Neural crest cell (in vitro differentiated cells): ENCODE data around the gene ELOVL6. TPM values are rescaled to one million over a fixed set of nuclear protein-coding genes. Genes with fewer than 3 reads are reported as not detected.
A peak's percentile ranks its signal among the peaks of the same experiment; 100 is the strongest.

Experiments
- DNase-seq: peaks from one replicate; pipeline ENCODE4 v3.0.0; 2021; ENCODE audit warnings: low read depth, mixed read lengths, low spot score
- H3K27ac Mint-ChIP-seq: one replicate; pipeline ENCODE4 v1.8.0; 2021; ENCODE audit warnings: mild to moderate bottlenecking, mixed read lengths; ENCODE audit not compliant: unreplicated experiment
- H3K27me3 Mint-ChIP-seq: 2 replicates; pipeline ENCODE4 v1.8.0; 2021; ENCODE audit warnings: low read depth, mild to moderate bottlenecking, mixed read lengths
- H3K36me3 Mint-ChIP-seq: 2 replicates; pipeline ENCODE4 v1.8.0; 2021; ENCODE audit warnings: low read depth, mild to moderate bottlenecking, mixed read lengths
- H3K4me1 Mint-ChIP-seq: 2 replicates; pipeline ENCODE4 v1.8.0; 2021; ENCODE audit warnings: mixed read lengths
- H3K4me3 Mint-ChIP-seq: one replicate; pipeline ENCODE4 v1.8.0; 2021; ENCODE audit warnings: mild to moderate bottlenecking, mixed read lengths
- H3K9me3 Mint-ChIP-seq: 2 replicates; pipeline ENCODE4 v1.8.0; 2021; ENCODE audit warnings: mixed read lengths
- CTCF ChIP-seq: fragments of 200-600 bp; sonication (generic); conservative IDR thresholded peaks from 2 replicates; pipeline ENCODE4 v1.5.0; 2021; ENCODE audit warnings: antibody characterized with exemption, mild to moderate bottlenecking
- total RNA-seq: library from RNA; stranded (reverse); gene quantifications from 2 replicates; pipeline ENCODE4 v1.2.1, GENCODE V29; 2021

ELOVL6 gene
- total RNA-seq, 1 donor from 2014 or later = 105 TPM

DNA sequence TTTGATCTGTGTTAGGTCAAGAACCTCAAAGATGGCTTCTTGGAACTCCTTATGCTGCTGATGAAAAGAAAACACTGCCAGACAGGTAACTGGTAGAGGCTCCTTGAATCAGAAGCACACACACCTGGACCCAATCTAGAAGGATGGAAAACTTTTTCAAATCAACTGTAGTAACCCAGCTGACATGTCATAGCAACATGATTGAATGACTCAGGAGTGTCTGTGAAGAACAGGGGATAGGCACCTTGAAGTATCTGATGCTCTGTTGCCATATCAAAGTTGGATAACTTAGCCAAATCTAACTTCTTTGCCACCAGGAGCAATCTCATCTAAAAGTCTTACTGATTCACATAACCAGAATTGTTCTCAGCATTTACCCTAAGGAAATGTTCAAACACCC is 98.8 kb downstream of the ELOVL6 start:
- DNase-seq = no peak
- no peaks in the 10 kb centered on the region for H3K27me3 Mint-ChIP-seq
- H3K4me1 Mint-ChIP-seq = peaks cover 18% of the 10 kb centered on the region
- H3K9me3 Mint-ChIP-seq = no peaks in the 10 kb centered on the region
- TF ChIP-seq CTCF = no peak
- H3K27ac Mint-ChIP-seq = no peak overlapping the region
- no peak overlapping the region for H3K4me3 Mint-ChIP-seq
- peaks cover 9% of the 10 kb centered on the region for H3K36me3 Mint-ChIP-seq

GRCh38 chr4:110096405-110096804 is 102.0 kb downstream of the ELOVL6 start:
- Mint-ChIP-seq H3K27me3 (no peaks in the 10 kb centered on the region), H3K9me3 (no peaks in the 10 kb centered on the region), H3K4me3 (peak overlapping the region; percentile 16), H3K27ac (no peak overlapping the region), H3K36me3 (peaks cover 13% of the 10 kb centered on the region), H3K4me1 (peaks cover 18% of the 10 kb centered on the region)
- DNase-seq = no peak
- no peak for TF ChIP-seq CTCF

- H3K27ac Mint-ChIP-seq = no peak overlapping the region
- H3K4me1 Mint-ChIP-seq = peaks cover 39% of the 10 kb centered on the region
- H3K9me3 Mint-ChIP-seq = no peaks in the 10 kb centered on the region
- no peak for DNase-seq
- H3K27me3 Mint-ChIP-seq = no peaks in the 10 kb centered on the region
- H3K4me3 Mint-ChIP-seq = no peak overlapping the region
- H3K36me3 Mint-ChIP-seq = peaks cover 18% of the 10 kb centered on the region
- no peak for TF ChIP-seq CTCF
Observed at GRCh38 chr4:110092646-110093045, 105.8 kb downstream of the ELOVL6 start.

DNA sequence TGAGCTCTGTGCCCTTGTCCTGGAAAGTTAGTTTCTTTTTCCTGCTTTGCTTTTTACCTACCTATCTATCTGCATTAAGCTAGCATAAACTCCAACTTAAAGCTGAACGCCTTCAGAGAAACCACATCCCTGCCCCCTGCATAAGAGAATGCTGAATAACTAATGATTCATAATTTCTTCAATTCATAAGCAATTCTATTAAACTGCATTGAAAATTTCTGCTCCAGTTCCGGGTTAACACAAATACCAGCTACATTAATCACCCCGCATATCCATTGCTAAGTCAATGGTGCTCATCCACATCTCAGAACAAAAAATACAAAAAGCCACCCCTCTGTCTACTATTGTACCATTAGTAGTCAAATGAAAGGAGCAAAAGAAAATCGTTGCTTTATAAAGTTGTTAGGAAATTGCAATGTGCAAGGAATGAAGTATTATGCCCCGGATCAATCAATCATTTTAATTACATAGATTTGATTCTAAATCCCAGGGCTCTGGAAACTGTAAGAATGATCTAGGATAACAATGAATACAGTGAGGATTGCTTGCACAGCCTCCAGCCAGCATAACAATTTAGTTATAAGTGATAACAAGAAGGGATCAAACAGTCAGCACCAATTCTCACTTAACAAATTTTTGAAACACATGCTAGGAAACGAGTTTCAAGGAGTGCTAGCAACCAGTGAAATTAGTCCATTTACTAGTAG is 106.8 kb downstream of the ELOVL6 start:
- H3K4me1 Mint-ChIP-seq = peaks cover 48% of the 10 kb centered on the region
- H3K27ac Mint-ChIP-seq = no peak overlapping the region
- peaks cover 18% of the 10 kb centered on the region for H3K36me3 Mint-ChIP-seq
- H3K9me3 Mint-ChIP-seq = no peaks in the 10 kb centered on the region
- no peak for DNase-seq
- H3K4me3 Mint-ChIP-seq = no peak overlapping the region
- no peak for TF ChIP-seq CTCF
- no peaks in the 10 kb centered on the region for H3K27me3 Mint-ChIP-seq

DNA sequence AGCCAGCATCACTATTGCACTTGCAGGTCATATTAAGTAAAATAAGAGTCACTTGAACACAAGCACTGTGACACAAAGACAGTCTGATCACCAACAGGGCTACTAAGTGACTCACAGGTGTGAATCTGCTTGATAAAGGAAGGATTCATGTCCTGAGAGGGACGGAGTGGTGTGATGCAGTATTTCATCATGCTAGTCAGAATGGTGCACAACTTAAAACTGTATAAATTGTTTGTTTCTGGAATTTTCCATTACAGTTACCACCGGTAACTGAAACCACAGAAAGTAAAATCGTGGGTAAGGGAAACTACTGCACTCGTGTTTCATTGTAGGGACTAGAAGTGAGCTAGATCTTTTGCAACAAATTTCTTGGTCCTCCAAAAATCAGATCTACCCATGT is 109.7 kb downstream of the ELOVL6 start:
- Mint-ChIP-seq H3K27me3 (no peaks in the 10 kb centered on the region), H3K27ac (peak overlapping the region; percentile 73), H3K9me3 (peaks cover 4% of the 10 kb centered on the region), H3K36me3 (peaks cover 20% of the 10 kb centered on the region), H3K4me1 (peaks cover 35% of the 10 kb centered on the region), H3K4me3 (no peak overlapping the region)
- no peak for TF ChIP-seq CTCF
- no peak for DNase-seq
